Fibroblast of the aortic adventitia (primary cell): ENCODE results near the gene CD7. TPM values are rescaled to one million over a fixed set of nuclear protein-coding genes. Genes with fewer than 3 reads are reported as not detected.

Experiments
- DNase-seq: peaks from one replicate; pipeline ENCODE4 v3.0.0-alpha.2; 2010; ENCODE audit warnings: low read depth
- H3K4me3 ChIP-seq: 2 replicates; pipeline ENCODE4 v1.5.1; 2011; ENCODE audit warnings: low read depth, mild to moderate bottlenecking, control low read depth, low read length, moderate library complexity
- CTCF ChIP-seq: IDR thresholded peaks from 2 replicates; pipeline ENCODE4 v1.5.1; 2011; ENCODE audit warnings: mild to moderate bottlenecking, low read length, control low read depth, inconsistent platforms; ENCODE audit not compliant: insufficient read depth
- total RNA-seq: library from RNA; depleted of rRNA; stranded (reverse); fragments of >200 nt; gene quantifications from 2 replicates; pipeline ENCODE4 v1.2.3, GENCODE V29; 2012; ENCODE audit warnings: low replicate concordance

CD7 gene
- total RNA-seq, 1 donor, result not detected

- no peak for TF ChIP-seq CTCF
- DNase-seq, result peak; percentile 71
- peak overlapping the region; percentile 53 for H3K4me3 ChIP-seq
Observed at GRCh38 chr17:82338858-82339633, 21.6 kb upstream of the CD7 start.

- no peak for TF ChIP-seq CTCF
- peak; percentile 38 for DNase-seq
Observed at GRCh38 chr17:82334622-82335394, 17.4 kb upstream of the CD7 start.

GRCh38 chr17:82334204-82334621 is 16.8 kb upstream of the CD7 start:
- no peak for TF ChIP-seq CTCF
- peak overlapping the region; percentile 28 for H3K4me3 ChIP-seq
- no peak for DNase-seq

More at GRCh38 chr17:82334622-82335394, 17.4 kb upstream of the CD7 start:
- peak overlapping the region; percentile 49 for H3K4me3 ChIP-seq

- peak within 1 kb of the TSS; percentile 69 for H3K4me3 ChIP-seq
- TF ChIP-seq CTCF, result no peak
- DNase-seq, result peak; percentile 60
Observed at GRCh38 chr17:82333279-82334171, 16.1 kb upstream of the CD7 start, which contains the start of gene SECTM1. Gene SECTM1 (minus strand): TSS chr17:82333766. CDS start chr17:82327240, 6,526 bp downstream.

GRCh38 chr17:82332669-82333278 is 15.4 kb upstream of the CD7 start:
- peak overlapping the region; percentile 69 for H3K4me3 ChIP-seq
- peak; percentile 3 for TF ChIP-seq CTCF
- peak; percentile 48 for DNase-seq

GRCh38 chr17:82331345-82331939 is 14.0 kb upstream of the CD7 start:
- no peak overlapping the region for H3K4me3 ChIP-seq
- no peak for TF ChIP-seq CTCF
- no peak for DNase-seq
